Measurements from ENCODE around the gene PPP2R3B. TPM values are rescaled to one million over a fixed set of nuclear protein-coding genes. Genes with fewer than 3 reads are reported as not detected.
"Not testable (repeated sequence)": the region's sequence is repeated elsewhere in the genome, so short reads cannot be mapped to it uniquely, and the experiment has no call there.

The PPP2R3B gene
- total RNA-seq, 1 donor from 2014 or later, result 30.3 TPM

DNA sequence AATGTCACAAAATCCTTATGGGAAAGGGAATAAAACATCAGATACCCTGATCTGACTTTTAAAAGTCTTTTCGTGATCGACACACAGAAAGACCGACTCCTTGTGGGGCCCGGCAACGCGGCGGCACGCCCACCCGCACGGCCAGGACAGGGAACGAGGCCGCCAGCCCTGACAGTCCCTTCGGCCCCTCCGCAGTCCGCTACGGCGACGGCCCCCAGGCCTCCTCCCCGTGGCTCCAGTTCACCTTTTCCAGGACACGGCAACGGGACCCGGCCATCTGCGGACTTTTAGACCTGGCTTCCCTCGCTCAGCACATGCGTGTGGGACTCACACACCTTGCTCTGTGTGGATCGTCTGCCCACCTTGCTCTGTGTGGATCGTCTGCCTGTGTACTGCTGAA lies 34.5 kb downstream of the PPP2R3B start:
- H3K4me1 ChIP-seq, result no peaks in the 10 kb centered on the region
- no peaks in the 10 kb centered on the region for H3F3A ChIP-seq (ENCODE audit: low read depth)
- peaks cover 16% of the 10 kb centered on the region for H4K20me1 ChIP-seq (ENCODE audit: low read depth)
- no peak overlapping the region for H3K27ac Mint-ChIP-seq
- H3K4me3 ChIP-seq, result no peak overlapping the region
- TF ChIP-seq, protein P1, sequence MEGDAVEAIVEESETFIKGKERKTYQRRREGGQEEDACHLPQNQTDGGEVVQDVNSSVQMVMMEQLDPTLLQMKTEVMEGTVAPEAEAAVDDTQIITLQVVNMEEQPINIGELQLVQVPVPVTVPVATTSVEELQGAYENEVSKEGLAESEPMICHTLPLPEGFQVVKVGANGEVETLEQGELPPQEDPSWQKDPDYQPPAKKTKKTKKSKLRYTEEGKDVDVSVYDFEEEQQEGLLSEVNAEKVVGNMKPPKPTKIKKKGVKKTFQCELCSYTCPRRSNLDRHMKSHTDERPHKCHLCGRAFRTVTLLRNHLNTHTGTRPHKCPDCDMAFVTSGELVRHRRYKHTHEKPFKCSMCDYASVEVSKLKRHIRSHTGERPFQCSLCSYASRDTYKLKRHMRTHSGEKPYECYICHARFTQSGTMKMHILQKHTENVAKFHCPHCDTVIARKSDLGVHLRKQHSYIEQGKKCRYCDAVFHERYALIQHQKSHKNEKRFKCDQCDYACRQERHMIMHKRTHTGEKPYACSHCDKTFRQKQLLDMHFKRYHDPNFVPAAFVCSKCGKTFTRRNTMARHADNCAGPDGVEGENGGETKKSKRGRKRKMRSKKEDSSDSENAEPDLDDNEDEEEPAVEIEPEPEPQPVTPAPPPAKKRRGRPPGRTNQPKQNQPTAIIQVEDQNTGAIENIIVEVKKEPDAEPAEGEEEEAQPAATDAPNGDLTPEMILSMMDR (IDR thresholded peaks at IDR 0.05), result no peak
- TF ChIP-seq EZH2phosphoT487 (IDR thresholded peaks at IDR 0.05) (no peak), EZH2 (IDR thresholded peaks at IDR 0.05) (no peak)
- no peak overlapping the region for H3K27ac ChIP-seq
- no peak overlapping the region for H2AFZ ChIP-seq (replicated peaks)
- DNase-seq (ENCODE audit: low spot score), result no peak
- H3K4me1 Mint-ChIP-seq, result peaks cover 26% of the 10 kb centered on the region
- H3K4me3 Mint-ChIP-seq, result no peak overlapping the region
- no peaks in the 10 kb centered on the region for H3K9me3 Mint-ChIP-seq
- no peaks in the 10 kb centered on the region for H3K9me3 ChIP-seq (ENCODE audit: low read depth)
- no peaks in the 10 kb centered on the region for H3K36me3 ChIP-seq
- no peak overlapping the region for H3K9ac ChIP-seq
- H3K27me3 ChIP-seq, result no peaks in the 10 kb centered on the region
- peaks cover 44% of the 10 kb centered on the region for H3K36me3 Mint-ChIP-seq
- peaks cover 38% of the 10 kb centered on the region for H3K79me2 ChIP-seq (ENCODE audit: low read depth)
- no peak overlapping the region for H3K4me2 ChIP-seq
- peaks cover 2% of the 10 kb centered on the region for H3K27me3 Mint-ChIP-seq (ENCODE audit: insufficient read depth, low read depth)

DNA sequence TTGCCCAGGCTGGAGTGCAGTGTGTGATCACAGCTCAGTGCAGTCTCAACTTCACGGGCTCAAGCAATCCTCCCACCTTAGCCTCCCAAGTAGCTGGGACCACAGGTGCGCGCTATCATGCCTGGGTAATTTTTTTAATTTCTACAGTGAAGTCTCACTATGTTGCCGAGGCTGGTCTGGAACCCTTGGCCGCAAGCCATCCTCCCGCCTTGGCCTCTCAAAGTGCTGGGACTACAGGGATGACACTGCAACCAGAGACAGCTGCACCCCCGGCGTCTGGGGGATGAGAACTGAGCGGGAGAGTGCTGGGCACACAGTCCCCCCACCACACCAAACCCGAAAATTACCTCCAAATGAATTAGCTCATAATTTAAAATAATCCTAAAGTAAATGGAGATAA lies 35.0 kb downstream of the PPP2R3B start:
- Mint-ChIP-seq H3K4me3 (no peak overlapping the region), H3K4me1 (peaks cover 26% of the 10 kb centered on the region), H3K27me3 (ENCODE audit: insufficient read depth, low read depth) (peaks cover 2% of the 10 kb centered on the region), H3K36me3 (peaks cover 43% of the 10 kb centered on the region), H3K9me3 (no peaks in the 10 kb centered on the region), H3K27ac (no peak overlapping the region)
- DNase-seq (ENCODE audit: low spot score), result no peak
- Histone ChIP-seq H2AFZ (replicated peaks) (no peak overlapping the region), H3K79me2 (ENCODE audit: low read depth) (peaks cover 34% of the 10 kb centered on the region), H3K27ac (no peak overlapping the region), H3K36me3 (no peaks in the 10 kb centered on the region), H3K9me3 (ENCODE audit: low read depth) (no peaks in the 10 kb centered on the region), H3K27me3 (no peaks in the 10 kb centered on the region), H3K4me1 (no peaks in the 10 kb centered on the region), H3K9ac (no peak overlapping the region), H3F3A (ENCODE audit: low read depth) (no peaks in the 10 kb centered on the region), H3K4me3 (no peak overlapping the region), H4K20me1 (ENCODE audit: low read depth) (peaks cover 16% of the 10 kb centered on the region), H3K4me2 (no peak overlapping the region)
- TF ChIP-seq, protein P1 (IDR thresholded peaks at IDR 0.05), result no peak
- no peak for TF ChIP-seq EZH2phosphoT487 (IDR thresholded peaks at IDR 0.05)
- no peak for TF ChIP-seq EZH2 (IDR thresholded peaks at IDR 0.05)

DNA sequence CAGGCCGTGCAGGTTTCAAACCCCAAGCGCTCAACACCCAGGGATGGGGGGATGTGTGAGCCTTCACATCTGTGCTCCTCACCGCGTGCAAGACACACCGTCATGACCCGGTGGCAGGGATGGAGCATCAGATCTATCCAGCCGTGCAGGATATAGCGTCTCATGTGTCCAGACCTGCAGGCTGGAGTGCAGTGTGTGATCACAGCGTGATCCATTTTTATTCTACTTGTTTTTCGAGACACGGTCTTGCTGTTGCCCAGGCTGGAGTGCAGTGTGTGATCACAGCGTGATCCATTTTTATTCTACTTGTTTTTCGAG lies 35.4 kb downstream of the PPP2R3B start:
- peaks cover 41% of the 10 kb centered on the region for H3K36me3 Mint-ChIP-seq
- H3K27ac ChIP-seq; H3K4me1 ChIP-seq; H3K27me3 Mint-ChIP-seq (ENCODE audit: insufficient read depth, low read depth); H3K9ac ChIP-seq; H3K9me3 Mint-ChIP-seq; H3K36me3 ChIP-seq; H3K4me3 ChIP-seq; H3K9me3 ChIP-seq (ENCODE audit: low read depth); H3K27me3 ChIP-seq; H3K27ac Mint-ChIP-seq; H3F3A ChIP-seq (ENCODE audit: low read depth); DNase-seq (ENCODE audit: low spot score); H3K4me2 ChIP-seq; H3K4me3 Mint-ChIP-seq; H2AFZ ChIP-seq (replicated peaks): not testable (repeated sequence)
- H3K79me2 ChIP-seq (ENCODE audit: low read depth), result peaks cover 31% of the 10 kb centered on the region
- H3K4me1 Mint-ChIP-seq, result peaks cover 24% of the 10 kb centered on the region
- H4K20me1 ChIP-seq (ENCODE audit: low read depth), result peaks cover 16% of the 10 kb centered on the region

DNA sequence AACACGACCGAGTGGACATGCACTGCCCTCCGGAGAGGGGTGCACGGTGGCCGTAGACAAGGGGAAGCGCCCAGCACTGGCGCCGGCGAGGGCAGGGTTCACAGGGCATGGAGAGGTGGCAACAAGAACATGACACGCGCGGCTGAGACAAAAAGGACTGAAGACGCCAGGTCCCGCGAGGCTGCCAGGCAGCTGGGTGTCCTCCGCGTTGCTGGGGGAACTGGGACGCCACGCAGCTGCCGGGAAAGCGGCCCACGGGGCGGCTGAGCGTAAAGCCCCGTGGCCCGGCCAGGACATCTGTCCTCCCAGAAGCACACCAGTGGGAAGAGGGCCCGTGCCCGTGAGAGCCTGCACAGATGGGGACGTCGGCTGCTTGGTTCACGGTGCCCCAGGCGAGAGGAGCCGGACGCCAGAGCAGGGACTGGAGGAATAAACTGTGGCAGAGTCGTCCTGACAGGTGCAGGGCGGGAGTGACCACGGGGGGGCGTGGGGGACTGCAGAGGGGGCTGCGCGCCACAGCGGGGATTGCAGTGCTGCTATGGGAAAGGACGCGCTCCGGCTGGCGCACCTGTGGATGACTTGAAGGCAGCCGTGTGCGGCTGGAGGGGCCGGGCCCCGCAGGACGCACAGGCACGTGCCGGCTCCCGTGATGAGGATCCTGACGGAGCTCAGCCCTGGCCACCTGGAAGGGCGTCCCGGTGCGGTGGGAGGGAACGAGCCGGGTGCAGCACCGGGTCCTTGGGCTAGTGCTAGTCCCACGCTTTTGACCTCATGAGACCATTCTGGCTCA lies 36.0 kb downstream of the PPP2R3B start:
- Histone ChIP-seq H3K36me3 (no peaks in the 10 kb centered on the region), H3F3A (ENCODE audit: low read depth) (no peaks in the 10 kb centered on the region), H4K20me1 (ENCODE audit: low read depth) (peaks cover 14% of the 10 kb centered on the region), H3K79me2 (ENCODE audit: low read depth) (peaks cover 25% of the 10 kb centered on the region), H3K4me2 (no peak overlapping the region), H2AFZ (replicated peaks) (no peak overlapping the region), H3K4me3 (no peak overlapping the region), H3K9ac (no peak overlapping the region), H3K27ac (no peak overlapping the region), H3K27me3 (no peaks in the 10 kb centered on the region), H3K9me3 (ENCODE audit: low read depth) (no peaks in the 10 kb centered on the region), H3K4me1 (no peaks in the 10 kb centered on the region)
- TF ChIP-seq EZH2 (IDR thresholded peaks at IDR 0.05) (no peak), EZH2phosphoT487 (IDR thresholded peaks at IDR 0.05) (no peak)
- TF ChIP-seq, protein P1 (IDR thresholded peaks at IDR 0.05), result no peak
- Mint-ChIP-seq H3K36me3 (peaks cover 39% of the 10 kb centered on the region), H3K9me3 (no peaks in the 10 kb centered on the region), H3K4me1 (peaks cover 21% of the 10 kb centered on the region), H3K27ac (no peak overlapping the region), H3K4me3 (no peak overlapping the region), H3K27me3 (ENCODE audit: insufficient read depth, low read depth) (peaks cover 2% of the 10 kb centered on the region)
- no peak for DNase-seq (ENCODE audit: low spot score)
